ENCODE results near the gene ABCC2. TPM values are rescaled to one million over a fixed set of nuclear protein-coding genes. Genes with fewer than 3 reads are reported as not detected.
"Not testable (repeated sequence)": the region's sequence is repeated elsewhere in the genome, so short reads cannot be mapped to it uniquely, and the experiment has no call there.

The ABCC2 gene
- total and polyA plus RNA-seq, 12 donors, result 0.05 to 1.0 (median 0.30) TPM

DNA sequence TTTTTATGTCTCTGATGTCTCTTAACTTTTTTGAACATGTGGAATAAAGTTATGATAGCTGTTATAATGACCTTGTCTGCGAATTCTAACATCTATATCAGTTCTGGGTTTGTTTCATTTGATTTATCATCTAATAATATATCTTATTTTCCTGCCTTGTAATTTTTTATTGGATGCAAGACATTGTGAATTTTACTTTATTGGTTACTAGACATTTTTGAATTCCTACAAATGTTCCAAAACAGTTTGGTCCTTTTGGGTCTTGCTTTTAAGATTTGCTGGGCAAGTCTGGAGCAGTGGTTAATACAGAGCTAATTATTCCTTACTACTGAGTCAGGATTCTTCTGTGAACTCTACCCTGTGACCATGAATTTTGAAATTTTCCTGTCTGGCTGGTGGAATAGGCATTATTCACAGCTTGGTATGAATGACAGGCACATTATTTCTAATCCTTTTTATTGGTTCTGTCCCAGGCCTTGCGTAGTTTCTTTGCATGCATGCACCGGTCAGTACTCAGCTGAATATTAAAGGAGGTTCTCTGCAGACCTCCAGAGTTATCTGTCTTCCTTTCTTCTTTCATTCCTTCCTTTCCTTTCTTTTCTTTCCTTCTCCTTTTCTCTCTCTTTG lies 41.4 kb upstream of the ABCC2 start:
- no peak overlapping the region for H3K27ac ChIP-seq
- WGBS, 2 donors, result 95 to 98% methylated on average over 3 of the region's 3 CpGs
- TF ChIP-seq, protein P1, sequence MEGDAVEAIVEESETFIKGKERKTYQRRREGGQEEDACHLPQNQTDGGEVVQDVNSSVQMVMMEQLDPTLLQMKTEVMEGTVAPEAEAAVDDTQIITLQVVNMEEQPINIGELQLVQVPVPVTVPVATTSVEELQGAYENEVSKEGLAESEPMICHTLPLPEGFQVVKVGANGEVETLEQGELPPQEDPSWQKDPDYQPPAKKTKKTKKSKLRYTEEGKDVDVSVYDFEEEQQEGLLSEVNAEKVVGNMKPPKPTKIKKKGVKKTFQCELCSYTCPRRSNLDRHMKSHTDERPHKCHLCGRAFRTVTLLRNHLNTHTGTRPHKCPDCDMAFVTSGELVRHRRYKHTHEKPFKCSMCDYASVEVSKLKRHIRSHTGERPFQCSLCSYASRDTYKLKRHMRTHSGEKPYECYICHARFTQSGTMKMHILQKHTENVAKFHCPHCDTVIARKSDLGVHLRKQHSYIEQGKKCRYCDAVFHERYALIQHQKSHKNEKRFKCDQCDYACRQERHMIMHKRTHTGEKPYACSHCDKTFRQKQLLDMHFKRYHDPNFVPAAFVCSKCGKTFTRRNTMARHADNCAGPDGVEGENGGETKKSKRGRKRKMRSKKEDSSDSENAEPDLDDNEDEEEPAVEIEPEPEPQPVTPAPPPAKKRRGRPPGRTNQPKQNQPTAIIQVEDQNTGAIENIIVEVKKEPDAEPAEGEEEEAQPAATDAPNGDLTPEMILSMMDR (IDR thresholded peaks at IDR 0.05), result no peak
- peaks cover 0 to 34% (median 1%) of the 10 kb centered on the region in 9 donors for H3K4me1 ChIP-seq
- H3K9me3 ChIP-seq, result peaks cover 0 to 27% (median 12%) of the 10 kb centered on the region in 11 donors
- no peak overlapping the region for H3K4me3 ChIP-seq
- no peaks in the 10 kb centered on the region for H3K27me3 ChIP-seq
- intact Hi-C loops (cut with DNase I), result no loop called here
- DNase-seq (no peak), ATAC-seq (no peak)
- H3K36me3 ChIP-seq, result peaks cover 0 to 100% (median 50%) of the 10 kb centered on the region in 9 donors

DNA sequence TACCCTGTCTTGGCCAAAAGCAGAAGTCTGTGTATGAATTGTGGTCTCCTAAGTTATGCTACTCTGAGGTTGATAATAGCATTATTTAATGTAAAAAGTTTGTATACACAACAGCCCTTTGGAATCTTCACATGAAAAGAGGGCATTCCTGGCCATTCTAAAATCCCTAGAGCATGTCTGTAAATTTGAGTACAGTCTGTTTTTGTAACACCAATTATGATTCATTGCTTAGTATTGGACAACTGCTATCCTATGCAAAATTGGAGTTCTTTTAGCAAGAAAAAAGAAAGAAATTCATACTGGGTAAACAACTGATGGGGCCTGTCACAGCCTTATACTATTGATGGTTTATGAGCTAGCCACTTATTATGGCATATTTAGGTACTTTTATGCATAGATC lies 40.2 kb upstream of the ABCC2 start:
- Histone ChIP-seq H3K27me3 (no peaks in the 10 kb centered on the region), H3K4me3 (no peak overlapping the region), H3K27ac (peak overlapping the region in 4 of 10 donors; percentile 7 to 50 (median 27)), H3K4me1 (peaks cover 0 to 30% (median 0%) of the 10 kb centered on the region in 9 donors), H3K36me3 (peaks cover 0 to 100% (median 53%) of the 10 kb centered on the region in 9 donors), H3K9me3 (peaks cover 0 to 27% (median 12%) of the 10 kb centered on the region in 11 donors)
- intact Hi-C loops (cut with DNase I), result no loop called here
- TF ChIP-seq, protein P1 (IDR thresholded peaks at IDR 0.05), result no peak
- ATAC-seq (no peak), DNase-seq (no peak)

GRCh38 chr10:99742701-99743100 lies 39.7 kb upstream of the ABCC2 start:
- Histone ChIP-seq H3K27me3 (no peaks in the 10 kb centered on the region), H3K27ac (peak overlapping the region in 5 of 10 donors; percentile 7 to 50 (median 23)), H3K4me3 (no peak overlapping the region), H3K9me3 (peaks cover 0 to 27% (median 12%) of the 10 kb centered on the region in 11 donors), H3K4me1 (peaks cover 0 to 30% (median 0%) of the 10 kb centered on the region in 9 donors), H3K36me3 (peaks cover 0 to 100% (median 53%) of the 10 kb centered on the region in 9 donors)
- intact Hi-C loops (cut with DNase I), result no loop called here
- DNase-seq, result no peak
- TF ChIP-seq, protein P1 (IDR thresholded peaks at IDR 0.05), result no peak
- ATAC-seq, result peak in 3 of 8 donors; percentile 25 to 52 (median 37)
- WGBS, 2 donors, result 75 to 77% methylated on average over 2 of the region's 2 CpGs

DNA sequence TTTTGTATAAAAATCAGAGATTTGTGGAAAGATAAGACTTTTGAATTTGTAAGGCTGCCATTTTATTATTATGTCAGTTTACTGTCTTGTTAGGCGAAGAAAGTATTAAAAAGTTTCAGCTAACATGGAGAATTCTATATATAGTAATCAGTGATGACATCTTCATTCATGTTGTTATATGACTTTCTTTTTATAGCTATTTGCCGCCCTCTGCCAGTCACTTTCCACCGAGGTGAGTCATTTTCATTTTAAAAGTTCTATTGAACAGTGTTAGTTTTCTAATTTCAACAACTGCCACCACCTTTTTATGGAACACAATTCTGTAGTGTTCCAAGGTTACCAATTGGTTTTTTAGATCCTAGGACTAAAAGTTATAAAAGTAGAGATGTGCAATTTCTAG lies 38.6 kb upstream of the ABCC2 start:
- intact Hi-C loops (cut with DNase I), result no loop called here
- H3K27ac ChIP-seq, result peak overlapping the region in 4 of 10 donors; percentile 19 to 59 (median 49)
- WGBS, 2 donors, result 50 to 65% methylated on average over 3 of the region's 3 CpGs
- H3K4me3 ChIP-seq, result no peak overlapping the region
- peaks cover 0 to 100% (median 56%) of the 10 kb centered on the region in 9 donors for H3K36me3 ChIP-seq
- DNase-seq (no peak), ATAC-seq (peak in 3 of 8 donors; percentile 40 to 61 (median 43))
- peaks cover 0 to 39% (median 3%) of the 10 kb centered on the region in 9 donors for H3K4me1 ChIP-seq
- H3K9me3 ChIP-seq, result peaks cover 0 to 27% (median 12%) of the 10 kb centered on the region in 11 donors
- TF ChIP-seq, protein P1 (IDR thresholded peaks at IDR 0.05), result no peak
- no peaks in the 10 kb centered on the region for H3K27me3 ChIP-seq

- peaks cover 0 to 43% (median 3%) of the 10 kb centered on the region in 9 donors for H3K4me1 ChIP-seq
- H3K36me3 ChIP-seq, result peaks cover 0 to 100% (median 45%) of the 10 kb centered on the region in 9 donors
Measured at GRCh38 chr10:99746166-99746565, 36.3 kb upstream of the ABCC2 start.

More at GRCh38 chr10:99746166-99746565, 36.3 kb upstream of the ABCC2 start:
- H3K27me3 ChIP-seq; DNase-seq; intact Hi-C loops (cut with DNase I); H3K4me3 ChIP-seq; H3K27ac ChIP-seq; ATAC-seq; H3K9me3 ChIP-seq: not testable (repeated sequence)
- 86 to 95% methylated on average over 2 of the region's 2 CpGs for WGBS, 2 donors
